ENCODE results near the gene MFAP5.
"Not testable (repeated sequence)": the region's sequence is repeated elsewhere in the genome, so short reads cannot be mapped to it uniquely, and the experiment has no call there.

- TF ChIP-seq CTCF (conservative IDR thresholded peaks at IDR 0.05; ENCODE audit: low read depth, low read length); MAFK (IDR thresholded peaks at IDR 0.05; ENCODE audit: low read depth, low read length); MXI1 (IDR thresholded peaks at IDR 0.05; ENCODE audit: borderline replicate concordance, low read depth, low read length); RCOR1 (IDR thresholded peaks at IDR 0.05; ENCODE audit: insufficient replicate concordance, low read length); POLR2A (IDR thresholded peaks at IDR 0.05; ENCODE audit: low read depth, low read length): not testable (repeated sequence)
Observed at GRCh38 chr12:8635342-8636006, 27.2 kb downstream of the MFAP5 start.
